Liver (tissue), 3 donors: ENCODE measurements around the gene PEMT.

Experiments used
- ATF3 ChIP-seq: IDR thresholded peaks from 2 replicates; pipeline ENCODE4 v1.6.1; 2016; ENCODE audit warnings: antibody characterized with exemption
- CTCF ChIP-seq: fragments of 150-350 bp; IDR thresholded peaks from 2 replicates; pipeline ENCODE4 v1.5.1; 2017; ENCODE audit warnings: improper control_type of control experiment, low read depth, low read length; ENCODE audit not compliant: missing input control
- RAD21 ChIP-seq, 2 donors: IDR thresholded peaks; 2 replicates each; pipeline ENCODE4 v1.6.1; 2016; ENCODE audit warnings: antibody characterized with exemption in 2 of 2, mild to moderate bottlenecking in 2 of 2
- ZBTB33 ChIP-seq: IDR thresholded peaks from 2 replicates; pipeline ENCODE4 v1.6.1; 2016; ENCODE audit warnings: antibody characterized with exemption
- donor health status: healthy.
- donor health status: healthy.

GRCh38 chr17:17518014-17518413 is 73.5 kb downstream of the PEMT start:
- TF ChIP-seq ATF3 (no peak), CTCF (no peak), RAD21 (IDR thresholded peaks at IDR 0.05) (no peak), ZBTB33 (no peak)
